SU-DHL-6 (cell line): ENCODE measurements around the gene PORCN.

Experiments
- H2AFZ ChIP-seq: fragments of 200-600 bp; sonication (generic); 2 replicates; pipeline ENCODE4 v1.6.1; 2014; ENCODE audit warnings: low read depth, mild to moderate bottlenecking, moderate library complexity, mixed read lengths, antibody characterized with exemption, low read length; ENCODE audit not compliant: severe bottlenecking
- H3F3A ChIP-seq: fragments of 200-600 bp; shearing (Covaris generic); 2 replicates; pipeline ENCODE4 v1.6.0; 2016; ENCODE audit warnings: antibody characterized with exemption, mild to moderate bottlenecking; ENCODE audit not compliant: insufficient read depth
- H3K27ac ChIP-seq: fragments of 200-600 bp; sonication (generic); 2 replicates; pipeline ENCODE4 v1.5.1; 2016; ENCODE audit warnings: low read depth, mild to moderate bottlenecking, low read length, moderate library complexity, mixed read lengths
- H3K27me3 ChIP-seq: fragments of 200-600 bp; sonication (generic), shearing (Covaris generic); 2 replicates; pipeline ENCODE4 v1.6.0; 2014; ENCODE audit warnings: mild to moderate bottlenecking, low read length
- H3K36me3 ChIP-seq: fragments of 200-600 bp; sonication (generic); 2 replicates; pipeline ENCODE4 v1.6.1; 2014; ENCODE audit warnings: mild to moderate bottlenecking, low read length, mixed read lengths
- H3K4me2 ChIP-seq: fragments of 300-600, 200-600 bp; shearing (Covaris generic), sonication (generic); 2 replicates; pipeline ENCODE4 v1.6.0; 2014; ENCODE audit warnings: low read length, low read depth, mild to moderate bottlenecking; ENCODE audit not compliant: poor library complexity, severe bottlenecking
- H3K4me3 ChIP-seq: fragments of 200-600 bp; sonication (generic); 2 replicates; pipeline ENCODE4 v1.5.1; 2014; ENCODE audit warnings: antibody characterized with exemption, low read length, mild to moderate bottlenecking, mixed read lengths; ENCODE audit not compliant: insufficient read depth, poor library complexity, severe bottlenecking
- H3K79me2 ChIP-seq: fragments of 200-600 bp; sonication (generic); 2 replicates; pipeline ENCODE4 v1.6.1; 2014; ENCODE audit warnings: mild to moderate bottlenecking, low read length, moderate library complexity; ENCODE audit not compliant: insufficient read depth
- H3K9ac ChIP-seq: fragments of 200-600 bp; sonication (generic); 2 replicates; pipeline ENCODE4 v1.7.0; 2014; ENCODE audit warnings: mild to moderate bottlenecking, low read length
- H3K9me2 ChIP-seq: fragments of 200-600 bp; sonication (generic); replicated peaks from 2 replicates; pipeline ENCODE4 v1.6.1; 2014; ENCODE audit warnings: low read length; ENCODE audit not compliant: insufficient read depth
- H3K9me3 ChIP-seq: fragments of 200-600 bp; sonication (generic); 2 replicates; pipeline ENCODE4 v1.6.1; 2014; ENCODE audit warnings: low read length, mixed read lengths; ENCODE audit not compliant: insufficient read depth
- H4K20me1 ChIP-seq: fragments of 200-600 bp; sonication (generic); 2 replicates; pipeline ENCODE4 v1.6.1; 2014; ENCODE audit warnings: low read depth, mild to moderate bottlenecking, antibody characterized with exemption, low read length, moderate library complexity, mixed read lengths
- CTCF ChIP-seq: fragments of 200-600 bp; sonication (generic); IDR thresholded peaks from one replicate; pipeline ENCODE4 v1.5.1; 2017; ENCODE audit warnings: antibody characterized with exemption, mild to moderate bottlenecking, low read length, moderate library complexity; ENCODE audit not compliant: insufficient read depth, poor library complexity, severe bottlenecking
- EZH2phosphoT487 ChIP-seq: fragments of 200-600 bp; sonication (generic), shearing (Covaris generic); conservative IDR thresholded peaks from 2 replicates; pipeline ENCODE4 v1.6.1; 2018; ENCODE audit warnings: mild to moderate bottlenecking, antibody characterized with exemption, low read length, moderate library complexity, mixed read lengths

PORCN gene

GRCh38 chrX:48475774-48476577, 32.8 kb upstream of the PORCN start, which contains the start of gene FTSJ1:
Gene FTSJ1 (plus strand): TSS chrX:48476199. CDS start chrX:48478048, 1,849 bp downstream.
- Histone ChIP-seq H2AFZ (peak within 1 kb of the TSS; percentile 88), H3K79me2 (peaks cover 30% of the 10 kb centered on the region), H3K27ac (peak within 1 kb of the TSS; percentile 67), H3K9me2 (no peaks in the 10 kb centered on the region), H3K9ac (peak within 1 kb of the TSS; percentile 93), H4K20me1 (no peaks in the 10 kb centered on the region), H3F3A (no peaks in the 10 kb centered on the region), H3K9me3 (no peaks in the 10 kb centered on the region), H3K4me3 (peak within 1 kb of the TSS; percentile 91), H3K27me3 (no peaks in the 10 kb centered on the region), H3K4me2 (peak within 1 kb of the TSS; percentile 90), H3K36me3 (no peaks in the 10 kb centered on the region)
- TF ChIP-seq CTCF (no peak), EZH2phosphoT487 (no peak)

GRCh38 chrX:48476919-48477318, 31.9 kb upstream of the PORCN start:
- Histone ChIP-seq H3K9me3 (no peaks in the 10 kb centered on the region), H3K9me2 (no peaks in the 10 kb centered on the region), H3F3A (no peaks in the 10 kb centered on the region), H3K27ac (no peak overlapping the region), H3K27me3 (no peaks in the 10 kb centered on the region), H3K4me2 (peak overlapping the region; percentile 90), H3K36me3 (no peaks in the 10 kb centered on the region), H3K79me2 (peaks cover 30% of the 10 kb centered on the region), H4K20me1 (no peaks in the 10 kb centered on the region), H2AFZ (no peak overlapping the region), H3K9ac (peak overlapping the region; percentile 93), H3K4me3 (peak overlapping the region; percentile 91)
- TF ChIP-seq CTCF = no peak
- no peak for TF ChIP-seq EZH2phosphoT487

GRCh38 chrX:48477960-48478755, 30.6 kb upstream of the PORCN start:
- Histone ChIP-seq H3K4me2 (no peak overlapping the region), H3K9me3 (no peaks in the 10 kb centered on the region), H3F3A (no peaks in the 10 kb centered on the region), H3K27ac (no peak overlapping the region), H3K27me3 (no peaks in the 10 kb centered on the region), H3K79me2 (peaks cover 30% of the 10 kb centered on the region), H3K9me2 (no peaks in the 10 kb centered on the region), H2AFZ (no peak overlapping the region), H3K4me3 (no peak overlapping the region), H3K9ac (no peak overlapping the region), H4K20me1 (no peaks in the 10 kb centered on the region), H3K36me3 (no peaks in the 10 kb centered on the region)
- no peak for TF ChIP-seq EZH2phosphoT487
- no peak for TF ChIP-seq CTCF
